SK-N-MC (cell line): ENCODE results near the gene FAM174C.

Source experiments
- EZH2 ChIP-seq: fragments of 200-600 bp; sonication (generic); IDR thresholded peaks from one replicate; pipeline ENCODE4 v1.6.1; 2017; ENCODE audit warnings: antibody characterized with exemption
- FOXP2 ChIP-seq: optimal IDR thresholded peaks from 2 replicates; pipeline ENCODE3; 2011; ENCODE audit warnings: mild to moderate bottlenecking, moderate library complexity; ENCODE audit not compliant: insufficient read depth; ENCODE audit errors: extremely low read length, control extremely low read depth
- POLR2AphosphoS5 ChIP-seq: IDR thresholded peaks from 2 replicates; pipeline ENCODE4 v1.6.1; 2012; ENCODE audit warnings: mild to moderate bottlenecking, low read depth, low read length, borderline replicate concordance

GRCh38 chr19:1239796-1240737 is 35.3 kb upstream of the FAM174C start:
- TF ChIP-seq EZH2 (no peak), POLR2AphosphoS5 (peak; percentile 58), FOXP2 (no peak)
